Measurements from ENCODE around the gene PTPN11. TPM values are rescaled to one million over a fixed set of nuclear protein-coding genes. Genes with fewer than 3 reads are reported as not detected.

The PTPN11 gene
- total and polyA plus RNA-seq, 9 donors = 34.7 to 65.1 (median 54.5) TPM

DNA sequence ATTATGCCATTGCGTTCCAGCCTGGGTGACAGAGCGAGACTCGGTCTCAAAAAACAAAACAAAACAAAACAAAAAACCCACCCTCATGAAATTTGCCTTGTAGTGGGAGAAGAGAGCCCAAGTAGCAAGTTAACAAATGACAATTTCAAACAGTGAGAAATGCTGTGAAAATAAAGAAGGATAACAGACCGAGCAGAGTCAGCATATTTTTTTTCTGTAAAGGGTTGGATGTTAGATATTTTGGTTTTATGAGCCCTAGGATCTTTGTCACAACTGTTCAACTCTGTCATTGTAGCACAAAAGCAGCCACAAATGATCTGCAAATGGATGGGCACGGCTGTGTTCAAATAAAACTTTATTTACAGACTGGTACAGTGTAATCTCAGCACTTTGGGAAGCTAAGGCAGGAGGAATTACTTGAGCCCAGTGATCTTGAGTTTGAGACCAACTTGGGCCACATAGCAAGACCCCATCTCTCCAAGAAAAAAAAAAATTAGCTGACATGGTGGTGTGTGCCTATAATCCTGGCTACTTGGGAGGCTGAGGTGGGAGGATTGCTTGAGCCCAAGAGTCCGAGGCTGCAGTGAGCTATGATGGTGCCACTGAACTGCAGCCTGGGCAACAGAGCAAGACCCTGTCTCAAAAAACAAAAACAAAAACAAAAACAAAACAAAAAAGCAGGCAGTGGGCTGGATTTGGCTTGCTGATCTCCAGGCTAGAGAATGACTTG, 117.1 kb downstream of the PTPN11 start:
- H3K27ac ChIP-seq (ENCODE audit: low read length) = no peak overlapping the region
- DNase-seq = no peak
- H3K4me3 ChIP-seq (ENCODE audit: low read length) = no peak overlapping the region
- no peaks in the 10 kb centered on the region for H3K36me3 ChIP-seq (ENCODE audit: control insufficient read depth, insufficient read depth, low read length)
- no peaks in the 10 kb centered on the region for H3K4me1 ChIP-seq (ENCODE audit: control insufficient read depth, insufficient read depth, low read length)
- whole genome bisulfite sequencing (ENCODE audit: insufficient coverage) = 57% methylated on average over 1 of the region's 6 CpGs
- H3K9me3 ChIP-seq (replicated peaks; ENCODE audit: control insufficient read depth, low read depth, low read length) = no peaks in the 10 kb centered on the region
- peaks cover 2% of the 10 kb centered on the region for H3K27me3 ChIP-seq (ENCODE audit: control insufficient read depth, insufficient read depth, low read length)

DNA sequence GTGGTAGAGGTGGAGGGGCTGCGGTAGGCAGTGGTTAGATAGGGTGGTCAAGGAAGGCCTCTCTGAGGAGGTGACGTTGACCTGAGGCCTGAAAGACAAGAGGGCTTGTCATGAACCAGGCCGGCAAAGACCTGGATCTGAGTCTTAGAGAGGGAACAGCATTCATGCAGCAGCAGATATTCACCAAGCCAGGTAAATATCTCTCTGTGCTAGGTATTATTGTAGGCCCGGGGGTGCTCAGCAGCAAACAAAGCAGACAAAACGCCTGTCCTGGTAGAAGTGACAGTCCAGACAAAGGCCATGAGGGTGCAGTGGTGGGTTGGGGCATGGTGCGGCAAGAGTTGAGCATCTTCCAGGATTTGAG, 117.6 kb downstream of the PTPN11 start:
- H3K9me3 ChIP-seq (replicated peaks; ENCODE audit: control insufficient read depth, low read depth, low read length) = no peaks in the 10 kb centered on the region
- no peak for DNase-seq
- no peak overlapping the region for H3K27ac ChIP-seq (ENCODE audit: low read length)
- 74% methylated on average over 6 of the region's 6 CpGs for WGBS (ENCODE audit: insufficient coverage)
- peaks cover 2% of the 10 kb centered on the region for H3K27me3 ChIP-seq (ENCODE audit: control insufficient read depth, insufficient read depth, low read length)
- no peaks in the 10 kb centered on the region for H3K4me1 ChIP-seq (ENCODE audit: control insufficient read depth, insufficient read depth, low read length)
- H3K36me3 ChIP-seq (ENCODE audit: control insufficient read depth, insufficient read depth, low read length) = no peaks in the 10 kb centered on the region
- no peak overlapping the region for H3K4me3 ChIP-seq (ENCODE audit: low read length)

DNA sequence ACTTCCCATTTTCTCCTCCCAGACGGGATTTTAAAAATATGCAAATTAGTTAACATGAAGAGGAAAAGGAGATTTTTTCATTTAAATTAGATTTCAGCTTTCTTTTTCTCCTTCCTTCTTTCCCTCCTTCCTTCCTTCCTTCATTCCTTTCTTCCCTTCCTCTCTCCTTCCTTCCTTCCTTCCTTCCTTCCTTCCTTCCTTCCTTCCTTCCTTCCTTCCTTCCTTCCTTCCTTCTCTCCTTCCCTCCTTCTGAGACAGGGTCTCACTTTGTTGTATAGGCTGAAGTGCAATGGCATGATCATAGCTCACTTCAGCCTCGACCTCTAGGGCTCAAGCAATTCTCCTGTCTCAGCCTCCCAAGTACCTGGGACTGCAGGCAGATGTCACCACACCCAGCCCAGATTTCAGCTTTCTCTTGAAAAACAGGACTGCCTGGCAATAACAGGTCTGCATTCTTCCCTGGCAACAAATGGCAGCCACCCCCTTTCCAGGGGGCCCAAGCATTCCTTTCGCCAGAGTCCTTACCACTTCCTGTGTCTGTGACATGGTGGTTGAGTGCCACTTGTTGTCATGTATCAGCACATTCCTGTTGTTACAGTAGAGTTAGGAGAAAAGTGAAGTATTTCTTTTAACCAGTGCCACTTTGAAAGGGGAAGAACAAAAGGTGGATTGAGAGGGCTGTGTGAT, 119.1 kb downstream of the PTPN11 start:
- peaks cover 4% of the 10 kb centered on the region for H3K27me3 ChIP-seq (ENCODE audit: control insufficient read depth, insufficient read depth, low read length)
- no peak overlapping the region for H3K4me3 ChIP-seq (ENCODE audit: low read length)
- no peak for DNase-seq
- 67% methylated on average over 1 of the region's 3 CpGs for WGBS (ENCODE audit: insufficient coverage)
- no peaks in the 10 kb centered on the region for H3K4me1 ChIP-seq (ENCODE audit: control insufficient read depth, insufficient read depth, low read length)
- no peak overlapping the region for H3K27ac ChIP-seq (ENCODE audit: low read length)
- no peaks in the 10 kb centered on the region for H3K36me3 ChIP-seq (ENCODE audit: control insufficient read depth, insufficient read depth, low read length)
- no peaks in the 10 kb centered on the region for H3K9me3 ChIP-seq (replicated peaks; ENCODE audit: control insufficient read depth, low read depth, low read length)

DNA sequence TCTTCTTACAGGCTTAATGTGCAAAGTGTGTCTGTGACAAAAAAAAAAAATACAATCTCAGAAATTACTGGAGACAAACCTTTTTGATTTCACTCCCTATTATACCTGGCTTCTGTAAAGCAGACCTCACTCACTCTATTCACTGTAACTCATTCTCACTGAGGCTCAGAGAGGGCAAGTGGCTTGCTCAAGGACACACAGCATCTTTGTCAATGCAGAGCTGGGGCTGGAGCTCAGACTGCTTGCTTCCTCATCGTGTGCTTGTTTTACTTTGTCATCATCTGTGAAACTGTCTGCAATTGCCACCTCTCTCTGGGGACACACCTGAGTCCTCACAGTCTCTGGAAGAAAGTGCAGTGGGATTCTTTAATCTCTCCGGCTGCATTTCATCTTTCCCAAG, 120.0 kb downstream of the PTPN11 start:
- H3K27me3 ChIP-seq (ENCODE audit: control insufficient read depth, insufficient read depth, low read length) = peaks cover 4% of the 10 kb centered on the region
- DNase-seq = no peak
- no peaks in the 10 kb centered on the region for H3K9me3 ChIP-seq (replicated peaks; ENCODE audit: control insufficient read depth, low read depth, low read length)
- no peaks in the 10 kb centered on the region for H3K36me3 ChIP-seq (ENCODE audit: control insufficient read depth, insufficient read depth, low read length)
- H3K27ac ChIP-seq (ENCODE audit: low read length) = no peak overlapping the region
- no CpG with 5 or more reads among the region's 2 CpGs for whole genome bisulfite sequencing (ENCODE audit: insufficient coverage)
- no peak overlapping the region for H3K4me3 ChIP-seq (ENCODE audit: low read length)
- no peaks in the 10 kb centered on the region for H3K4me1 ChIP-seq (ENCODE audit: control insufficient read depth, insufficient read depth, low read length)

DNA sequence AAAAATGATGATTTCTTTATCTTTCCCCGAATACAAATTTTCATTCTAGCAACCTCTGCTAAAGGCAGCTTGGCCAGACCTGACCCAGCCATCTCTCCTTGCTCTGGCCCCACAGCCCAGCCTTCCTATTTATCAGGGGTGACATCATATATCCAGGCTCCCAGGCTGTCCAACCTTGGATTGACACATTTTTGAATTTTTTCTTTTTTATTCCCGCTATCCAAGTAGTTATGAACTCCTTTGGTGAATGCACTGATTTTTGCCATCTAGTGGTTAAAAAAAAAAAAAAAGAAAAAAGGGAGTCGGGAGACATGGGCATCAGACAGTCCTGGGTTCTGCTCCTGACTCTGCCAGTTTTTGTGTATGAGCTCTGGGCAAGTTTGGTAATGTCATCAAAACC, 120.5 kb downstream of the PTPN11 start:
- Histone ChIP-seq H3K4me3 (ENCODE audit: low read length) (no peak overlapping the region), H3K4me1 (ENCODE audit: control insufficient read depth, insufficient read depth, low read length) (no peaks in the 10 kb centered on the region), H3K36me3 (ENCODE audit: control insufficient read depth, insufficient read depth, low read length) (no peaks in the 10 kb centered on the region), H3K27me3 (ENCODE audit: control insufficient read depth, insufficient read depth, low read length) (peaks cover 4% of the 10 kb centered on the region), H3K9me3 (replicated peaks; ENCODE audit: control insufficient read depth, low read depth, low read length) (no peaks in the 10 kb centered on the region), H3K27ac (ENCODE audit: low read length) (no peak overlapping the region)
- no peak for DNase-seq
- no CpG with 5 or more reads among the region's 3 CpGs for WGBS (ENCODE audit: insufficient coverage)

- H3K4me1 ChIP-seq (ENCODE audit: control insufficient read depth, insufficient read depth, low read length) = no peaks in the 10 kb centered on the region
- peaks cover 2% of the 10 kb centered on the region for H3K27me3 ChIP-seq (ENCODE audit: control insufficient read depth, insufficient read depth, low read length)
- H3K27ac ChIP-seq (ENCODE audit: low read length) = no peak overlapping the region
- no peak overlapping the region for H3K4me3 ChIP-seq (ENCODE audit: low read length)
- WGBS (ENCODE audit: insufficient coverage) = 89% methylated on average over 2 of the region's 5 CpGs
- no peaks in the 10 kb centered on the region for H3K36me3 ChIP-seq (ENCODE audit: control insufficient read depth, insufficient read depth, low read length)
- no peaks in the 10 kb centered on the region for H3K9me3 ChIP-seq (replicated peaks; ENCODE audit: control insufficient read depth, low read depth, low read length)
- DNase-seq = no peak
Observed at GRCh38 chr12:112540021-112540420, 121.3 kb downstream of the PTPN11 start.

DNA sequence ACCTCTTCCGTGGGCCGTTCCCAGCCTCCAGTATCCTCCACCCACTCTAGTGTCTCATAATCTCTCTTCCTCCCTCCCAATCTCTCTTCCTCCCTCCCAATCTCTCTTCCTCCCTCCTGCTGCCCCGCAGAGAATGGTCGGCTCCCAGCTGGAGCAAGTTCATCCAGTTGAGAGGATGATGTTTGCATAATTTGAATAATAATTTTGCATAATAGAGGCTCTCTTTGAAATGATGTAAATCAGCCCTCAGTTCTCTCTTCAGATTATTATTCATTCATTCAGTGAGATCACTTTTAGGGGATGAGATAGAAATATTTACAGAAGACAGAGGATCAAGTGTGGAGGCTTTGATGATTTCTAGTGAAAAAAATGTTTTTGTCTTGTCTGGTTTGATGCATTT, 125.0 kb downstream of the PTPN11 start:
- H3K27me3 ChIP-seq (ENCODE audit: control insufficient read depth, insufficient read depth, low read length) = peaks cover 2% of the 10 kb centered on the region
- no peaks in the 10 kb centered on the region for H3K36me3 ChIP-seq (ENCODE audit: control insufficient read depth, insufficient read depth, low read length)
- no peak for DNase-seq
- no peak overlapping the region for H3K27ac ChIP-seq (ENCODE audit: low read length)
- no peaks in the 10 kb centered on the region for H3K9me3 ChIP-seq (replicated peaks; ENCODE audit: control insufficient read depth, low read depth, low read length)
- no peak overlapping the region for H3K4me3 ChIP-seq (ENCODE audit: low read length)
- H3K4me1 ChIP-seq (ENCODE audit: control insufficient read depth, insufficient read depth, low read length) = no peaks in the 10 kb centered on the region
- WGBS (ENCODE audit: insufficient coverage) = 76% methylated on average over 2 of the region's 4 CpGs

DNA sequence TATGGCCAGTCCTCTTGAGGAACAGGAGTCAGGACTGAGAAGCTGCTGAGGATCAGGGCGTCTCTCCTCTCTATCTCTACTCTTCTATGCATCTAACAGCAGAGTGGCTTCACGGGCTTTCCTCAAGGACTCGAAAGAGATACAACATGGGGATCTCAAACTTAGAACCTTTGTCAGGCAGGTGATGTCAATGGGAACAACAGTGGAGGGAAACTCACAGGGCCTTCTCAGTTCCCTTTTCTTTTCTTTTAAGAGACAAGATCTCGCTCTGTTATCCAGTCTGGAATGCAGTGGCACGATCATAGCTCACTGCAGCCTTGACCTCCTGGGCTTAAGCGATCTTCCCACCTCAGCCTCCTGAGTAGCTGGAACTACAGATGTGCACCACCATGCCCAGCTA, 127.6 kb downstream of the PTPN11 start:
- DNase-seq = no peak
- H3K36me3 ChIP-seq (ENCODE audit: control insufficient read depth, insufficient read depth, low read length) = no peaks in the 10 kb centered on the region
- H3K27ac ChIP-seq (ENCODE audit: low read length) = no peak overlapping the region
- no peak overlapping the region for H3K4me3 ChIP-seq (ENCODE audit: low read length)
- no peaks in the 10 kb centered on the region for H3K9me3 ChIP-seq (replicated peaks; ENCODE audit: control insufficient read depth, low read depth, low read length)
- 95% methylated on average over 3 of the region's 6 CpGs for WGBS (ENCODE audit: insufficient coverage)
- H3K27me3 ChIP-seq (ENCODE audit: control insufficient read depth, insufficient read depth, low read length) = peaks cover 2% of the 10 kb centered on the region
- no peaks in the 10 kb centered on the region for H3K4me1 ChIP-seq (ENCODE audit: control insufficient read depth, insufficient read depth, low read length)

DNA sequence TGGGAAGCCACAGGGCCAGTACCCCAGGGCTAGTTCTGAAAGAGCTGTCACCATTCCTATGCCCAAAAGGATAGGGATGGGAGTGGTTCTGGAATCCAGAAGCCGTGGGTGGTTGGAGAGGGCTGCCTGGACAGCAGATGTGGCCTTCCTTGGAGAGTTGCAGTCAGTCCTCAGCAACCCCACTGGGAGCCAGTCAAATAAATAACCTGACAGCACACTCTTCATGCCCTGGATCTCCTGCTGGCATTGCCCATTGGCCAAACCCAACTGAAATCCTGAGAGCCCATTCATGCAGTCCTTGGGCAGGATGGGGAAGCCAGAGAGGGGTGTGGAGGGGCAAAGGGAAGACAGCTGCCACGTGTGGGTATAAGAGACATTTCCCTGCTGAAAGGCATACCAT, 128.2 kb downstream of the PTPN11 start:
- 17% methylated on average over 1 of the region's 2 CpGs for WGBS (ENCODE audit: insufficient coverage)
- Histone ChIP-seq H3K36me3 (ENCODE audit: control insufficient read depth, insufficient read depth, low read length) (no peaks in the 10 kb centered on the region), H3K4me1 (ENCODE audit: control insufficient read depth, insufficient read depth, low read length) (no peaks in the 10 kb centered on the region), H3K9me3 (replicated peaks; ENCODE audit: control insufficient read depth, low read depth, low read length) (no peaks in the 10 kb centered on the region), H3K27me3 (ENCODE audit: control insufficient read depth, insufficient read depth, low read length) (no peaks in the 10 kb centered on the region), H3K4me3 (ENCODE audit: low read length) (no peak overlapping the region), H3K27ac (ENCODE audit: low read length) (no peak overlapping the region)
- DNase-seq = no peak

DNA sequence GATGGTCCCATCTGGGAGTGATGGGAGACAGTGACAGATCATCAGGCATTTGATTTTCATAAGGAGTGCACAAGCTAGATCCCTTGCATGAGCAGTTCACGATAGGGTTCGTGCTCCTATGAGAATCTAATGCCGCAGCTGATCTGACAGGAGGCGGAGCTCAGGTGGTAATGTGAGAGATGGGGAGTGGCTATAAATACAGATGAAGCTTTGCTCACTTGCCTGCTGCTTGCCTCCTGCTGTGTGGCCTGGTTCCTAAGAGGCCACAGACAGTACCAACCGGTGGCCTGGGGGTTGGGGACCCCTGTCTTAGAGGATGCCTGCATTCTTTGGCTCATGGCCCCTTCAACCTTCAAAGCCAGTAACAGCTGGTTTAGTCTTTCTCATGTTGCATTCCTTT, 130.3 kb downstream of the PTPN11 start:
- Histone ChIP-seq H3K27ac (ENCODE audit: low read length) (no peak overlapping the region), H3K27me3 (ENCODE audit: control insufficient read depth, insufficient read depth, low read length) (no peaks in the 10 kb centered on the region), H3K36me3 (ENCODE audit: control insufficient read depth, insufficient read depth, low read length) (no peaks in the 10 kb centered on the region), H3K4me3 (ENCODE audit: low read length) (no peak overlapping the region), H3K9me3 (replicated peaks; ENCODE audit: control insufficient read depth, low read depth, low read length) (no peaks in the 10 kb centered on the region), H3K4me1 (ENCODE audit: control insufficient read depth, insufficient read depth, low read length) (no peaks in the 10 kb centered on the region)
- DNase-seq = no peak
- 80% methylated on average over 5 of the region's 5 CpGs for WGBS (ENCODE audit: insufficient coverage)
